ENCODE measurements around the gene AKAIN1.
A peak's percentile ranks its signal among the peaks of the same experiment; 100 is the strongest.

The AKAIN1 gene

GRCh38 chr18:5197032-5197434 is at the start of gene AKAIN1:
Gene AKAIN1 (minus strand): TSS chr18:5197257. CDS start chr18:5197053, 204 bp downstream.
- peak; percentile 71 for DNase-seq

- no peak for DNase-seq
Observed at GRCh38 chr18:5244941-5245340, 47.9 kb upstream of the AKAIN1 start.

- DNase-seq, result no peak
Observed at GRCh38 chr18:5239447-5239846, 42.4 kb upstream of the AKAIN1 start.

- peak; percentile 61 for DNase-seq
Observed at GRCh38 chr18:5238371-5238976, 41.4 kb upstream of the AKAIN1 start.

GRCh38 chr18:5237723-5238370 is 40.8 kb upstream of the AKAIN1 start:
- peak; percentile 95 for DNase-seq

- no peak for DNase-seq
Observed at GRCh38 chr18:5237083-5237722, 40.1 kb upstream of the AKAIN1 start.

- DNase-seq, result no peak
Observed at GRCh38 chr18:5214583-5215351, 17.7 kb upstream of the AKAIN1 start.

- DNase-seq, result no peak
Observed at GRCh38 chr18:5207471-5208150, 10.6 kb upstream of the AKAIN1 start.

- DNase-seq, result no peak
Observed at GRCh38 chr18:5198311-5198710, 1.3 kb upstream of the AKAIN1 start.

- DNase-seq, result no peak
Observed at GRCh38 chr18:5197461-5197860, 404 bp upstream of the AKAIN1 start.

- DNase-seq, result no peak
Observed at GRCh38 chr18:5196253-5197031, 615 bp downstream of the AKAIN1 start.

GRCh38 chr18:5195656-5196055 is 1.4 kb downstream of the AKAIN1 start:
- DNase-seq, result no peak

GRCh38 chr18:5180254-5180653 is 16.8 kb downstream of the AKAIN1 start:
- no peak for DNase-seq

- no peak for DNase-seq
Observed at GRCh38 chr18:5178519-5178918, 18.5 kb downstream of the AKAIN1 start.

- DNase-seq, result no peak
Observed at GRCh38 chr18:5175378-5175777, 21.7 kb downstream of the AKAIN1 start.

GRCh38 chr18:5173646-5174045 is 23.4 kb downstream of the AKAIN1 start:
- no peak for DNase-seq

- no peak for DNase-seq
Observed at GRCh38 chr18:5173236-5173635, 23.8 kb downstream of the AKAIN1 start.

- DNase-seq, result no peak
Observed at GRCh38 chr18:5167831-5168230, 29.2 kb downstream of the AKAIN1 start.

GRCh38 chr18:5166606-5167280 is 30.3 kb downstream of the AKAIN1 start:
- DNase-seq, result no peak

- no peak for DNase-seq
Observed at GRCh38 chr18:5164903-5165302, 32.2 kb downstream of the AKAIN1 start.

- no peak for DNase-seq
Observed at GRCh38 chr18:5162111-5162510, 34.9 kb downstream of the AKAIN1 start.

- DNase-seq, result no peak
Observed at GRCh38 chr18:5159080-5159479, 38.0 kb downstream of the AKAIN1 start.

Measured in right forelimb (tissue), 1 donor.